ENCODE data around the gene CMTM8. TPM values are rescaled to one million over a fixed set of nuclear protein-coding genes. Genes with fewer than 3 reads are reported as not detected.

Gene CMTM8
- total and polyA plus RNA-seq, 5 experiments from 2014 or later: 2.0 to 8.6 (median 2.8) TPM

- peaks cover 40 to 85% (median 82%) of the 10 kb centered on the region in 4 donors for H3K4me1 Mint-ChIP-seq
- no peaks in the 10 kb centered on the region for H3K27me3 Mint-ChIP-seq
- no peak overlapping the region for H3K4me3 Mint-ChIP-seq
- POLR2A ChIA-PET: interaction anchor here (2.1 to 18.8 kb wide), 4 partner anchors 10 to 45 kb away, joined by 11 to 353 read pairs (median 76); partner anchors contain the start of gene CMTM7
- H3K9me3 Mint-ChIP-seq: no peaks in the 10 kb centered on the region
- H3K36me3 Mint-ChIP-seq: peaks cover 0 to 19% (median 7%) of the 10 kb centered on the region in 3 donors
- ATAC-seq (no peak), DNase-seq (no peak)
- H3K27ac Mint-ChIP-seq: peak overlapping the region in 9 of 10 donors; percentile 38 to 100 (median 98)
Measured at GRCh38 chr3:32412887-32413286, 174.4 kb downstream of the CMTM8 start.

- H3K36me3 Mint-ChIP-seq: peaks cover 0 to 15% (median 7%) of the 10 kb centered on the region in 3 donors
Measured at GRCh38 chr3:32413845-32414521, 175.5 kb downstream of the CMTM8 start.

GRCh38 chr3:32414522-32415202, 176.2 kb downstream of the CMTM8 start:
- DNase-seq (peak in 7 of 10 donors; percentile 39 to 72 (median 64)), ATAC-seq (peak; percentile 82 to 96)
- peak overlapping the region; percentile 58 to 78 (median 68) for H3K4me3 Mint-ChIP-seq
- H3K27ac Mint-ChIP-seq: peak overlapping the region; percentile 96 to 100 (median 98)
- H3K36me3 Mint-ChIP-seq: peaks cover 0 to 15% (median 7%) of the 10 kb centered on the region in 3 donors
- H3K9me3 Mint-ChIP-seq: no peaks in the 10 kb centered on the region
- H3K4me1 Mint-ChIP-seq: peaks cover 42 to 91% (median 85%) of the 10 kb centered on the region in 4 donors
- no peaks in the 10 kb centered on the region for H3K27me3 Mint-ChIP-seq
- POLR2A ChIA-PET: interaction anchor here (1.1 to 18.8 kb wide), 9 partner anchors 11 to 55 kb away, joined by 3 to 353 read pairs (median 14); partner anchors contain the start of gene CMTM7

More at GRCh38 chr3:32413845-32414521, 175.5 kb downstream of the CMTM8 start:
- Mint-ChIP-seq H3K27me3 (no peaks in the 10 kb centered on the region), H3K9me3 (no peaks in the 10 kb centered on the region), H3K27ac (peak overlapping the region; percentile 96 to 100 (median 98)), H3K4me1 (peaks cover 42 to 91% (median 84%) of the 10 kb centered on the region in 4 donors), H3K4me3 (peak overlapping the region in 9 of 10 donors; percentile 58 to 78 (median 68))
- ATAC-seq (peak in 1 of 2 donors; percentile 6), DNase-seq (no peak)
- POLR2A ChIA-PET: interaction anchor here (1.1 to 18.8 kb wide), 9 partner anchors 11 to 56 kb away, joined by 3 to 353 read pairs (median 14); partner anchors contain the start of gene CMTM7

GRCh38 chr3:32419742-32420125, 181.3 kb downstream of the CMTM8 start:
- ATAC-seq: no peak
- peak overlapping the region; percentile 93 to 100 (median 97) for H3K27ac Mint-ChIP-seq
- peaks cover 61 to 100% (median 97%) of the 10 kb centered on the region in 4 donors for H3K4me1 Mint-ChIP-seq
- H3K9me3 Mint-ChIP-seq: no peaks in the 10 kb centered on the region
- DNase-seq: no peak
- H3K4me3 Mint-ChIP-seq: peak overlapping the region; percentile 68 to 83 (median 79)
- no peaks in the 10 kb centered on the region for H3K27me3 Mint-ChIP-seq
- peaks cover 0 to 2% (median 0%) of the 10 kb centered on the region in 3 donors for H3K36me3 Mint-ChIP-seq
- POLR2A ChIA-PET: interaction anchor here (0.8 to 18.8 kb wide), 7 partner anchors 9 to 48 kb away, joined by 3 to 353 read pairs (median 4); no protein-coding TSS in a partner anchor

Other genes starting within 250 kb of the CMTM8 start
- gene GPD1L, start 132.1 kb upstream of the CMTM8 start, total RNA-seq: 10 to 100 TPM; 16.6 to 20.5 TPM
- gene GPD1L, start 132.1 kb upstream of the CMTM8 start, polyA plus RNA-seq: 10 to 100 TPM in 1 of 3 donors, 1 to 10 TPM in 2; 8.0 to 10.4 (median 10.0) TPM
- 10 to 100 TPM; 46.4 to 48.8 TPM for gene CMTM7, start 153.2 kb downstream of the CMTM8 start, total RNA-seq
- gene CMTM7, start 153.2 kb downstream of the CMTM8 start, polyA plus RNA-seq: 100 to 1,000 TPM in 1 of 3 donors, 10 to 100 TPM in 2; 67.4 to 122 (median 98.5) TPM